ENCODE results near the gene KCNK6. TPM values are rescaled to one million over a fixed set of nuclear protein-coding genes. Genes with fewer than 3 reads are reported as not detected.

The KCNK6 gene
- total RNA-seq (2022; extraction: Qiagen RNA extraction; ENCODE audit: low read depth) = 3.6 to 6.3 TPM (median 4.6 TPM) in 5 replicates

GRCh38 chr19:38319421-38320258, at the start of gene KCNK6:
Gene KCNK6, plus strand, starts transcription at chr19:38319845. Its CDS starts 106 bp downstream, at chr19:38319951.

GRCh38 chr19:38303517-38304351, 15.9 kb upstream of the KCNK6 start, which contains the start of gene C19orf33:
Gene C19orf33, plus strand, starts transcription at chr19:38304251. Its CDS starts 11 bp downstream, at chr19:38304262.

GRCh38 chr19:38315657-38316476, 3.8 kb upstream of the KCNK6 start, which contains the start of gene YIF1B:
Gene YIF1B, minus strand, starts transcription at chr19:38315947. Its CDS starts 30 bp downstream, at chr19:38315917.

GRCh38 chr19:38374332-38375097, 54.9 kb downstream of the KCNK6 start, which contains the start of gene PSMD8:
Gene PSMD8, plus strand, starts transcription at chr19:38374571. Its CDS starts 31 bp downstream, at chr19:38374602.

Other genes starting within 250 kb of the KCNK6 start
- 3.6 to 5.8 TPM (median 4.8 TPM) in 5 replicates for gene DPF1, start 95.6 kb upstream of the KCNK6 start, total RNA-seq (2022; extraction: Qiagen RNA extraction; ENCODE audit: low read depth)
- 61.1 to 125 TPM (median 113 TPM) in 5 replicates for gene PPP1R14A, start 63.5 kb upstream of the KCNK6 start, total RNA-seq (2022; extraction: Qiagen RNA extraction; ENCODE audit: low read depth)
- 246 to 361 TPM (median 324 TPM) in 5 replicates for gene SPINT2, start 55.3 kb upstream of the KCNK6 start, total RNA-seq (2022; extraction: Qiagen RNA extraction; ENCODE audit: low read depth)
- gene C19orf33, start 15.6 kb upstream of the KCNK6 start, total RNA-seq (2022; extraction: Qiagen RNA extraction; ENCODE audit: low read depth) = 493 to 766 TPM (median 736 TPM) in 5 replicates
- 72.7 to 140 TPM (median 127 TPM) in 5 replicates for gene YIF1B, start 3.9 kb upstream of the KCNK6 start, total RNA-seq (2022; extraction: Qiagen RNA extraction; ENCODE audit: low read depth)
- 0.77 to 2.6 TPM (median 1.8 TPM) in 5 replicates for gene CATSPERG, start 16.0 kb downstream of the KCNK6 start, total RNA-seq (2022; extraction: Qiagen RNA extraction; ENCODE audit: low read depth)
- 458 to 529 TPM (median 473 TPM) in 5 replicates for gene PSMD8, start 54.7 kb downstream of the KCNK6 start, total RNA-seq (2022; extraction: Qiagen RNA extraction; ENCODE audit: low read depth)
- gene GGN, start 68.2 kb downstream of the KCNK6 start, total RNA-seq (2022; extraction: Qiagen RNA extraction; ENCODE audit: low read depth) = 0.13 to 0.83 TPM (median 0.40 TPM) in 5 replicates
- gene SPRED3, start 68.9 kb downstream of the KCNK6 start, total RNA-seq (2022; extraction: Qiagen RNA extraction; ENCODE audit: low read depth) = 1.4 to 3.5 TPM (median 2.5 TPM) in 5 replicates
- 13.0 to 29.0 TPM (median 26.1 TPM) in 5 replicates for gene FAM98C, start 83.2 kb downstream of the KCNK6 start, total RNA-seq (2022; extraction: Qiagen RNA extraction; ENCODE audit: low read depth)
- gene RASGRP4, start 106.4 kb downstream of the KCNK6 start, total RNA-seq (2022; extraction: Qiagen RNA extraction; ENCODE audit: low read depth) = 0.06 to 0.45 TPM in 2 of 5 replicates, not detected in the others
- gene RYR1, start 113.8 kb downstream of the KCNK6 start, total RNA-seq (2022; extraction: Qiagen RNA extraction; ENCODE audit: low read depth) = 3.0 to 7.3 TPM (median 5.6 TPM) in 5 replicates